Fibroblast of lung (primary cell): ENCODE data around the gene C16orf95. TPM values are rescaled to one million over a fixed set of nuclear protein-coding genes. Genes with fewer than 3 reads are reported as not detected.

ENCODE experiments used
- DNase-seq, 2 donors: peaks; one replicate each; pipeline versions ENCODE4 v3.0.0 to v3.0.0-alpha.2; 2010; ENCODE audit warnings: low read depth in 2 of 2
- H2AFZ ChIP-seq: 2 replicates; pipeline ENCODE4 v1.5.1; 2012; ENCODE audit warnings: low read length, control low read depth, inconsistent platforms
- H3K27ac ChIP-seq: 2 replicates; pipeline ENCODE4 v1.5.1; 2011; ENCODE audit warnings: low read length, control low read depth; ENCODE audit not compliant: insufficient read depth
- H3K27me3 ChIP-seq: 2 replicates; pipeline ENCODE4 v1.5.1; 2011; ENCODE audit warnings: mild to moderate bottlenecking, low read length; ENCODE audit not compliant: control insufficient read depth, insufficient read depth
- H3K36me3 ChIP-seq: 2 replicates; pipeline ENCODE4 v1.5.1; 2011; ENCODE audit warnings: low read length; ENCODE audit not compliant: control insufficient read depth, insufficient read depth
- H3K4me1 ChIP-seq: 2 replicates; pipeline ENCODE4 v1.5.1; 2011; ENCODE audit warnings: low read length; ENCODE audit not compliant: control insufficient read depth, insufficient read depth; ENCODE audit errors: extremely low read depth
- H3K4me2 ChIP-seq: 2 replicates; pipeline ENCODE4 v1.5.1; 2011; ENCODE audit warnings: low read length, control low read depth; ENCODE audit not compliant: insufficient read depth; ENCODE audit errors: extremely low read depth
- H3K4me3 ChIP-seq, 4 experiments: fragments of 200-600 bp in 1 of 4; sonication (generic) in 1 of 4; replicated peaks in 1 of 4; 2 replicates each; pipeline ENCODE4 v1.5.1; 2011 to 2016; ENCODE audit warnings: low read length in 4 of 4, low read depth in 3 of 4, mild to moderate bottlenecking in 3 of 4, control low read depth in 2 of 4, inconsistent platforms in 1 of 4, mixed read lengths in 1 of 4; ENCODE audit not compliant: insufficient read depth in 1 of 4; ENCODE audit errors: control extremely low read depth in 1 of 4
- H3K79me2 ChIP-seq: 2 replicates; pipeline ENCODE4 v1.5.1; 2012; ENCODE audit warnings: mild to moderate bottlenecking, low read length, inconsistent platforms; ENCODE audit not compliant: control insufficient read depth, insufficient read depth
- H3K9ac ChIP-seq: 2 replicates; pipeline ENCODE4 v1.5.1; 2011; ENCODE audit warnings: mild to moderate bottlenecking, low read length, control low read depth; ENCODE audit not compliant: insufficient read depth
- H3K9me3 ChIP-seq: 2 replicates; pipeline ENCODE4 v1.5.1; 2012; ENCODE audit warnings: low read depth, low read length; ENCODE audit not compliant: control insufficient read depth, insufficient read depth
- H4K20me1 ChIP-seq: 2 replicates; pipeline ENCODE4 v1.5.1; 2011; ENCODE audit warnings: low read length; ENCODE audit not compliant: control insufficient read depth, insufficient read depth; ENCODE audit errors: extremely low read depth
- CTCF ChIP-seq, 2 donors: IDR thresholded peaks in 1 of 2; conservative IDR thresholded peaks in 1 of 2; 1 replicate in 1 of 2; 2 replicates in 1 of 2; pipeline ENCODE4 v1.5.1; 2011 to 2012; ENCODE audit warnings: low read length in 2 of 2, control low read depth in 1 of 2, inconsistent platforms in 1 of 2, low read depth in 1 of 2, mild to moderate bottlenecking in 1 of 2
- EZH2 ChIP-seq: IDR thresholded peaks from 2 replicates; pipeline ENCODE4 v1.5.1; 2012; ENCODE audit warnings: low read length, control low read depth, mild to moderate bottlenecking; ENCODE audit errors: missing control alignments
- polyA plus RNA-seq, 2 donors: library from polyadenylated mRNA; depleted of rRNA in 1 of 2; stranded (reverse) in 1 of 2; unstranded in 1 of 2; fragments of >200 nt; gene quantifications; 2 replicates each; pipeline ENCODE4 v1.2.1, GENCODE V29; 2011 to 2012; ENCODE audit warnings: missing spikeins in 1 of 2
- total RNA-seq: library from RNA; depleted of rRNA; stranded (reverse); fragments of >200 nt; gene quantifications from 2 replicates; pipeline ENCODE4 v1.2.1, GENCODE V29; 2014

C16orf95 gene
- total and polyA plus RNA-seq, 2 donors (not counting 1 experiment from before 2014, with no cell fraction given) = 1.3 to 5.4 TPM

- H3K4me3 ChIP-seq = no peak overlapping the region
- peaks cover 5% of the 10 kb centered on the region for H3K4me1 ChIP-seq
- DNase-seq = no peak
- H3K4me2 ChIP-seq = no peak overlapping the region
- H3K27me3 ChIP-seq = no peaks in the 10 kb centered on the region
- TF ChIP-seq CTCF (conservative IDR thresholded peaks at IDR 0.05 in 1 of 2, IDR thresholded peaks at IDR 0.05 in 1 of 2; ENCODE audit: low read depth in 1 of 2, low read length in 2 of 2) (no peak), EZH2 (no peak)
- no peak overlapping the region for H2AFZ ChIP-seq
- H4K20me1 ChIP-seq = no peaks in the 10 kb centered on the region
- no peak overlapping the region for H3K9ac ChIP-seq
- H3K36me3 ChIP-seq = peaks cover 8% of the 10 kb centered on the region
- no peaks in the 10 kb centered on the region for H3K79me2 ChIP-seq
- H3K27ac ChIP-seq = no peak overlapping the region
- no peaks in the 10 kb centered on the region for H3K9me3 ChIP-seq
Measured at GRCh38 chr16:87327798-87328495, 10.8 kb upstream of the C16orf95 start.

GRCh38 chr16:87326151-87326571 is 9.0 kb upstream of the C16orf95 start:
- H3K27me3 ChIP-seq = no peaks in the 10 kb centered on the region
- H3K27ac ChIP-seq = no peak overlapping the region
- no peak overlapping the region for H3K4me3 ChIP-seq
- no peak for TF ChIP-seq EZH2
- TF ChIP-seq CTCF (conservative IDR thresholded peaks at IDR 0.05 in 1 of 2, IDR thresholded peaks at IDR 0.05 in 1 of 2; ENCODE audit: low read depth in 1 of 2, low read length in 2 of 2) = no peak
- no peaks in the 10 kb centered on the region for H3K79me2 ChIP-seq
- no peak overlapping the region for H3K9ac ChIP-seq
- H2AFZ ChIP-seq = no peak overlapping the region
- H3K4me2 ChIP-seq = no peak overlapping the region
- no peaks in the 10 kb centered on the region for H4K20me1 ChIP-seq
- DNase-seq = no peak
- H3K9me3 ChIP-seq = no peaks in the 10 kb centered on the region
- peaks cover 5% of the 10 kb centered on the region for H3K4me1 ChIP-seq
- peaks cover 8% of the 10 kb centered on the region for H3K36me3 ChIP-seq

GRCh38 chr16:87325423-87325858 is 8.2 kb upstream of the C16orf95 start:
- peaks cover 5% of the 10 kb centered on the region for H3K4me1 ChIP-seq
- H3K27me3 ChIP-seq = no peaks in the 10 kb centered on the region
- H3K4me2 ChIP-seq = no peak overlapping the region
- no peak overlapping the region for H3K27ac ChIP-seq
- H3K36me3 ChIP-seq = peaks cover 8% of the 10 kb centered on the region
- TF ChIP-seq EZH2 (no peak), CTCF (conservative IDR thresholded peaks at IDR 0.05 in 1 of 2, IDR thresholded peaks at IDR 0.05 in 1 of 2; ENCODE audit: low read depth in 1 of 2, low read length in 2 of 2) (no peak)
- no peaks in the 10 kb centered on the region for H4K20me1 ChIP-seq
- H2AFZ ChIP-seq = no peak overlapping the region
- H3K4me3 ChIP-seq = no peak overlapping the region
- no peaks in the 10 kb centered on the region for H3K79me2 ChIP-seq
- H3K9ac ChIP-seq = no peak overlapping the region
- DNase-seq = no peak
- H3K9me3 ChIP-seq = no peaks in the 10 kb centered on the region
